Ecto neural progenitor cell (in vitro differentiated cells): ENCODE measurements around the gene IQSEC3.
"Not testable (repeated sequence)": the region's sequence is repeated elsewhere in the genome, so short reads cannot be mapped to it uniquely, and the experiment has no call there.

ENCODE experiments used
- DNase-seq: peaks from one replicate; pipeline ENCODE4 v3.0.0-alpha.2; 2018; ENCODE audit warnings: low spot score

IQSEC3 gene

DNA sequence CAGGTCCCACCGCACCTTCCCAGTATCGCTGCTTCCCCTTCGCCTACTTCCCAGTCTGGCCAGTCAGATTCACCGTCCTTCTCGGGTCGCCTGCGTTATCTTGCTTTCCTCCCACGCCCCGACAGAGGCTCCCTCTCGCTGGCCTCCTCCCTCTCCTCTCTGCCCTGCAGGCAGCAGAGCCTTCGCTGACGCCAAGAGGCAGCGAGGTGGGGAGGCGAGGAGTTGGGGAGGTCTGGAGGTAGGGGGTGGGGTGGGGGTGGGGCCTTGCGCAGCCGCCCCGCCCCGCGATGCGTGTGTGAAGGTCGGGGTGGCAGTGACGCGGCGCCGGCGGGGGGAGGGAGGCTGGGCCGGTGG lies at the start of gene IQSEC3:
IQSEC3 (plus strand) TSS at position 340 of the 354 bp plus-strand sequence. CDS start 116 bp downstream, outside the sequence.
- DNase-seq, result not testable (repeated sequence)

DNA sequence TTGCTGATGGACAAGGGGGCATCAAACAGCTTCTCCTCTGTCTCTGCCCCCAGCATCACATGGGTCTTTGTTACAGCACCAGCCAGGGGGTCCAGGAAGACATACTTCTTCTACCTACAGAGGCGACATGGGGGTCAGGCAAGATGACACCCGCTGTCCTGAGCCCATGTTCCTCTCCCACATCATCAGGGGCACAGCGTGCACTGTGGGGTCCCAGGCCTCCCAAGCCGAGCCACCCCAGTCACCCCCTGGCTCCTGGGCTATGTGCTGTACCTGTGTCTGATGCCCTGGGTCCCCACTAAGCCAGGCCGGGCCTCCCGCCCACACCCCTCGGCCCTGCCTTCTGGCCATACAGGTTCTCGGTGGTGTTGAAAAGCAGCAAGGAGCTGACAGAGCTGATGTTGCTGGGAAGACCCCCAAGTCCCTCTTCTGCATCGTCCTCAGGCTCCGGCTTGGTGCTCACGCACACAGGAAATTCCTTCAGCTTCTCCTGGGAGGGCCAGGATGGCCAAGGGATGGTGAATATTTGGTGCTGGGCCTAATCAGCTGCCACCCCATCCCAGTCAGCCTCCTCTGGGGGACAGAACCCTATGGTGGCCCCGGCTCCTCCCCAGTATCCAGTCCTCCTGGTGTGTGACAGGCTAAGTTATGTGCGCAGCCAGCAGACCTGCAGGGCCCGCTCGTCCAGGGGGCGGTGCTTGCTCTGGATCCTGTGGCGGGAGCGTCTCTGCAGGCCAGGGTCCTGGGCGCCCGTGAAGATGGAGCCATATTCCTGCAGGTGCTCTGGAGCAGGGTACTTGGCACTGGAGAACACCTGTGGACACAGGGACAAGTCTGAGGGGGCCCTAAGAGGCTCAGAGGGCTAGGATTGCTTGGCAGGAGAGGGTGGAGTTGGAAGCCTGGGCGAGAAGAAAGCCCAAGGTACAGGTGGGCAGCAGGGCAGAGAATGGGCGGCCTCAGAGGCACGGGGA lies 48.9 kb upstream of the IQSEC3 start:
- DNase-seq, result not testable (repeated sequence)

DNA sequence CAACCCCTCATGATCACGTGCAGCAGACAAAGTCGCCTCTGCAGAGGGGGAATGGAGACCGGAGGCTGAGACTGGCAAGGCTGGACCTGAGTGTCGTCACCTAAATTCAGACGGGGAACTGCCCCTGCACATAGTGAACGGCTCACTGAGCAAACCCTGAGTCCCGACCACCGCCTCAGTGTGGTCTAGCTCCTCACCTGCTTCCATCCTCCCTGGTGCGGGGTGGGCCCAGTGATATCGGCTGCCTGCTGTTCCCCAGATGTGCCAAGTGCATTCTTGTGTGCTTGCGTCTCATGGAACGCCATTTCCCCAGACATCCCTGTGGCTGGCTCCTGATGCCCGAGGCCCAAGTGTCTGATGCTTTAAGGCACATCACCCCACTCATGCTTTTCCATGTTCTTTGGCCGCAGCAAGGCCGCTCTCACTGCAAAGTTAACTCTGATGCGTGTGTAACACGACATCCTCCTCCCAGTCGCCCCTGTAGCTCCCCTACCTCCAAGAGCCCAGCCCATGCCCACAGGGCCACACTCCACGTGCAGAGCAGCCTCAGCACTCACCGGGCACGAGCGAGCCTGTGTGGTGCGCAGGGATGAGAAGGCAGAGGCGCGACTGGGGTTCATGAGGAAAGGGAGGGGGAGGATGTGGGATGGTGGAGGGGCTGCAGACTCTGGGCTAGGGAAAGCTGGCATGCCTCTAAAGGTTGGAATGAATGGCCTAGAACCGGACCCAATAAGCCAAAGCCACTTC lies 47.6 kb upstream of the IQSEC3 start:
- DNase-seq, result not testable (repeated sequence)

DNA sequence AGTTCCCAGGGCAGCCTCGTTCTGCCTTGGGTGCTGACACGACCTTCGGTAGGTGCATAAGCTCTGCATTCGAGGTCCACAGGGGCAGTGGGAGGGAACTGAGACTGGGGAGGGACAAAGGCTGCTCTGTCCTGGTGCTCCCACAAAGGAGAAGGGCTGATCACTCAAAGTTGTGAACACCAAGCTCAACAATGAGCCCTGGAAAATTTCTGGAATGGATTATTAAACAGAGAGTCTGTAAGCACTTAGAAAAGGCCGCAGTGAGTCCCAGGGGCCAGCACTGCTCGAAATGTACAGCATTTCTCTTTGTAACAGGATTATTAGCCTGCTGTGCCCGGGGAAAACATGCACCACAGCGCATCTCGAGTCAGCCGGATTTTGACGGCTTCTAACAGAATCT lies 46.7 kb upstream of the IQSEC3 start:
- DNase-seq, result not testable (repeated sequence)

DNA sequence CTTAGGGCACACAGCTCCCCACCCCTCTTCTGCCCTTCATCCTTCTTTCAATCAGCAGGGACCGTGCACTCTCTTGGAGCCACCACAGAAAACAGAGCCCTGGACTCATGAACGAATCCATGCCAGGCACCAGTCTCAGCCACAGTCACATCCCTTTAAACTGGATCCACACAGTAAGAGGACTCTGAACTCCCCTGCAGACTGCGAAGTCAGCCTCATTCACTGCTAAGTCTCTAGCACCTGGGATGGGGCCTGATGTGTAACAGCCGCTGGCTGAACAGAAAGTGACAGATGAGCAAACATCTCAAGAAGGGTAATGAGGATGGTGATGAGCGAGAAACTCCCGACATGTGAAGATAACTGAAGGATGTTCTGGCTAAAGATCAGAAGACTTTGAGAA lies 45.8 kb upstream of the IQSEC3 start:
- DNase-seq, result no peak

DNA sequence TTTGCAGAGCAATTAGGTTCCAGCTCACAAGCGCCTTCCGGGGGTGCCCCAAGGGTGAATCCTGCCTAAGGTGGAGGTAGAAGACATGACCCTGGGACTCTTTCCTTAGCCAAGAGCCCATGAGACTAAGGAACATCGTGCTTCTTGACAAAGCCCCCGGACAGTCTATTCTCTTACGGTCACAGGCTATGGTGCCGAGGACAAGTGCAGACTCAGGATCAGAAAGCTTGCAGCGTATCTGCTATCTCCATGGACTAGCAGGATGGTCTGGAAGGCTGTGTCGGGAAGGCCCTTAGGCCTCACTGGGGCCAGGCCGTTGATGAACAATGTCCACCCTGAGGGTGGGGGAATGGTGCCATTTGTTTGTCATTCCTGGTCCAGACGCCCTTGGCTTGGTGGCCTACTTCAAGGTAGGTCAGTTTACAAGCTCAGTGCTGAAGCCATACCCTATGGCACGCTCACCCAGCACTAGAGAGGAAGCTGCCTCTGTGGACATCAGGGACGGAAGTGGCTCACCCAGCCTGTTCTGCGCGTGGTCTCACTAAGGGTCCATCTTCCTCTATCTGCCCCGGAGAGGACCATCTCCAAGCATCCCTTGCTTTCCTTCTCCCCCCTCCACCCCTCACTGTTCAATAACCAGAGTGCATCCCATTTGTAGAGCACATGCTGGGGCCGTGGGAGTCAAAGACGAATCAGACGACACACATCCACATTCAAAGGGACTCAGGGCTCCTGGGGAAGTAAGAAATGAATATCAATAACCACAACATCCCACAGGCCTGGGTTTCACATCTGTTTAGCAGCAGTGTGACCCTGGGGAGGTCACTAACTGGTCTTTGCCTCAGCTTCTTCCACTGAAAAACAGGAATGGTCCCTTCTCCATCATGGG lies 45.0 kb upstream of the IQSEC3 start:
- DNase-seq, result peak; percentile 45

DNA sequence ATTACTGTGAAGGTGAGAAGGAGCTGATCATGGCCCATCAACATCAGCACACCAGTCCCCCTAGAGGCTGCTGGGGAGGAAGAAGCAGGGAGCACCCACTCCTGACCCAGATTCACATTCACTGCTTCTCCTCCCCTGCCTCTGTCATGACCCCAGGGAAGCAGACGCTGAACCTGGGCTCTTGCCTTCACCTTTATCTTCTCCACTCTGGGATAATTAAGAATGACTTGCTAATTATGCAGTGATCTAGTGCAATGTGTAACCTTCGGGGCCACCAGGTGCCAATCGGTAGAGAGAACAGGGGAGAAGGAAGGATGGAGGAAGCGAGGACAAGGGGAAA lies 44.4 kb upstream of the IQSEC3 start:
- no peak for DNase-seq

DNA sequence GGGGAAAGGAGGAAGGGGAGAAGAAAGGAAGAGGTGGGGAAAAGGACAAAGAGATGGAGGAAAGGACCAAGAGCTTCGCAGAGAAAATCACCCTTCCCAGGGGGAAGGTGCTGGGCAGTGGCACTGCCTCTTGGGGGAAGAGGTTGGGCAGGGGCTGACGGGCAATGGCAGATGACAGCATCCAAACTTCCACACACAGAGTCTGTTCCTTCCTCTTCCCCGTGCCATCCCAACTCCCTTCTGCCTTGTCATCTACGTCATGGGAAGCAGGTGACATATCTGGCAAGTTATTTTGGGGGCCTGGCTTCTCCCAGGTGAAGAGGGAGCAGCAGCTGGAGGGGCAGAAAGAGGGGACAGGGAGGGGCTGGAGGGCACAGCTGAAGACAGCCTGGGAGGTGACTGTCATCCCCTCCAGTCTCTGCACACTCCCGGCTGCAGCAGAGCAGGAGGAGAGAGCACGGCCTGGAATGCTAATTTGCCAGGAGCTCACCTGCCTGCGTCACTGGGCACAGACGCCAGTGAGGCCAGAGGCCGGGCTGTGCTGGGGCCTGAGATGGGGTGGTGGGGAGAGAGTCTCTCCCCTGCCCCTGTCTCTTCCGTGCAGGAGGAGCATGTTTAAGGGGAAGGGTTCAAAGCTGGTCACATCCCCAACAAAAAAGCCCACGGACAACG lies 43.9 kb upstream of the IQSEC3 start:
- no peak for DNase-seq

DNA sequence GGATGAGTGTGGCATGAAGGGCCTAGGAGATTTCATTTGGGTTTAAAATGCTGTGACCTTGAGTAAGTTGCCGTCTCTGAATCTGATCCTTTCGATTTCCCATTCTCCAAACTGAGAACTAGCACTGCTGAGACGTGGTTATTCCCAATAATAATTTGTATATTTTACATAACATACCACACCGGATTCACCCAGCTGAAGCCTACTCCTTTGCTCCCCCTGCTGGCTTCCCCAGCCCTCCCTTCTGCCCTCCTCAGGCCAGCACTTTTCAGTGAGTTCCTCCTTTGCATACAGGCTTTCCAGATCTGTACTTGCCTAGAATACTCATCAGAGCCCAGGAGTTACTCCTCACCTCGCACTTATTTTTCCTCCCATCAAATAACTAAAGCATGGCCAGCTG lies 38.7 kb upstream of the IQSEC3 start:
- not testable (repeated sequence) for DNase-seq

DNA sequence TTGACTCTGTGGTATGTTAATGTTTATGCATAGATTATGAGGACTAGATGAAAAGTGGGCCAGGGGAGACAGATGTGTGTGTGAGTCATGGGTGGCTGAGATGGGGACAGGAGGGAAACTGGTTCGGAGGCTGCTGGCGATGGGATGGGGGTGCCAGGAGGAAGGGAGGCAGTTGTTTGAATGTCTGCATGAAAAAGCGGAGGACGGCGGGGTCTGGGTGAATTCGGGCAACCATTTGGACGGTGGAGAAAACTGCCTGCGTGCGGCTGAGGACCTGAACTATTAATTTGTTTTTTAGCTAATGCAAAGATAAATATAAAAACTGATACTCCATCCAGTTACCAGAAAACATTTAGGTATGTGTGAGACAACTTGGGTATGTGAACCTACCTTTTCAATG lies 27.8 kb upstream of the IQSEC3 start:
- not testable (repeated sequence) for DNase-seq

DNA sequence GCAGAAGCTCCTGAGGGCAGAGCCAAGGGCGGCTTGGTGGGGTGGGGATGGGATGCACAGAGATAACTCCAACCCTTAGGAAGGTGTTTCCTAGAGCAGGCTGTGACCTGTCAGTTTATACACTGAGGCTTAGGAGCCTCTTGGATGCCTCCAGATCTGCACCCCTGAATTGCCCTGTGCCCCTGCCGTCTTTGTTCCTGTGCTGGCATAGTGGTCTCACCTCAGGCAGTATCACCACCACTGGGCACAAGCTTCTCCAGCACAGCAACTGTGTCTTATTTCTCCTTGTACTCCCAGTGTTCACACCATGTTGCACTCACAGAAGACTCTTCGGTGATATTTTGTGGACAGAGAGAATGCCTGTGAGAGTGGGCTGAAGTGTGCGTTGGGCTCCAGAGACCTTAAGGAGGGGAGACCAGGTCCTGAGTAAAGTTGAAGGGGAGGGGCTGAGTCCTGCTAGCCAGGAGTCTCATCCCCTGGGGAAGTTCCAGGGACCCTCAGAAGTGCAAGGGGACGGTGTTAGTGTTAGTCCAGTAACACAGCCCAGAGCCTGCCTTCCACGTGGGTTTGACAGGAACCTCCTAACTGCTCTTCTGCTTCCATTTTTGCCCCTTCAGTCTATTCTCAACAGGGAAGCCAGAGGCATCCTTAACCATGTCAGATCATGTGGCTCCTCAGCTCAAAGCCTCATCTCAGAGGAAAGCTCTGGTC lies 26.9 kb upstream of the IQSEC3 start:
- not testable (repeated sequence) for DNase-seq

DNA sequence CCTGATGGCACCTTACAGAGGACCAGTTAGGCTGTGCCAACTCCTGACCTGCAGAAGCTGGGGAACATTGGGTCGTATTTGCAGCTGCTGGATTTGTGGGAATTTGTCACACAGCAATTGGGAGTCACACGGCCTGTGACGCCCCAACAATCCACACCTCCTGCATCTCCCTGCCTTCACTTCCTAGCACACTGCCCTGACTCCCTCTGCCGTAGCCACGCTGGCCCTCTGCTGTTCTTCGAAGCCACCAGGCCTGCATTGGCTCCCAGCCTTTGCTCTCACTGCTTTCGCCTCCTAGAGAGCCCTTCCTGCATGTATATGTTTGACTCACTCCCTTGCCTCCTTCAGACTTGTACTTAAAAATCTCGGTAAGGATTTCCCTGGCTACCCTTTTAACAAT lies 22.2 kb upstream of the IQSEC3 start:
- DNase-seq, result not testable (repeated sequence)

DNA sequence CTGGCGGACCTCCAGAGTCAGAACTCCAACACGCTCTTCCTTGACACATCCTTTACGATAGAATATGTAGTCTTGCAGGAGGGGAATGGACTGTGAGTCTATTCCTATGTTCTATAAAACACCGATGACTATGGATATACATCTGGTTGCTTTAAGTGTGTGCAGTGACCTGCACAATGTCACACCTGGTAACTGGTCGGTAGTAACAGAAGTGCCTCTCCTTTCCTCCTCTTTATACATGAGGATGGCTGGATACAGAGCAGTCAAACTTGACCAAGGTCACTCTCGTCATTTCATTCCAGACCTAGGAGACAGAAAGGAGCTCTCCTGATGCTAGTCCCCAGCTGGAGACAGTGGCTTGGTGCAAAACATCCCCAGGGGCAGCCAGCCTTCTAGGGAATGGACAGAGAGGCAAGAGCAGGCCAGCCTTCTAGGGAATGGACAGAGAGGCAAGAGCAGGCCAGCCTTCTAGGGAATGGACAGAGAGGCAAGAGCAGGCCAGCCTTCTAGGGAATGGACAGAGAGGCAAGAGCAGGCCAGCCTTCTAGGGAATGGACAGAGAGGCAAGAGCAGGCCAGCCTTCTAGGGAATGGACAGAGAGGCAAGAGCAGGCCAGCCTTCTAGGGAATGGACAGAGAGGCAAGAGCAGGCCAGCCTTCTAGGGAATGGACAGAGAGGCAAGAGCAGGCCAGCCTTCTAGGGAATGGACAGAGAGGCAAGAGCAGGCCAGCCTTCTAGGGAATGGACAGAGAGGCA lies 21.2 kb upstream of the IQSEC3 start:
- not testable (repeated sequence) for DNase-seq

DNA sequence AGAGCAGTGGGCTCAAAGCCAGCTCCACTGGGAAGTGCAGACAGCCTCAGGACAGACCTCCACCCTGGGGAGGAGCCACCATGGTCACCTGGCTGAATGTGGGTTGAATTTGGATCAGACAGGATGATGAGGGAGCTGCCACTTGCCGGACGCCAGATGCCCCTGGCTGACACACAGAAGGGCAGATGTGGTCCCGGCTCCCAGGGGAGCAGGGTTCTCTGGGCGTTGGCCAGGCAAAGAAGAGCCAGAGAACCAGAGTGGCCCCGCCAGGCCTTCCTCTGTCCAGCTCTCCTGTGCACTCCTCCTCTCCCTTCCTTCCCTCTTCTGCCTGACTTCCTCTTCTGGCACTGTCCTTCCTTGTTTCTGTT lies 20.6 kb upstream of the IQSEC3 start:
- peak; percentile 18 for DNase-seq

DNA sequence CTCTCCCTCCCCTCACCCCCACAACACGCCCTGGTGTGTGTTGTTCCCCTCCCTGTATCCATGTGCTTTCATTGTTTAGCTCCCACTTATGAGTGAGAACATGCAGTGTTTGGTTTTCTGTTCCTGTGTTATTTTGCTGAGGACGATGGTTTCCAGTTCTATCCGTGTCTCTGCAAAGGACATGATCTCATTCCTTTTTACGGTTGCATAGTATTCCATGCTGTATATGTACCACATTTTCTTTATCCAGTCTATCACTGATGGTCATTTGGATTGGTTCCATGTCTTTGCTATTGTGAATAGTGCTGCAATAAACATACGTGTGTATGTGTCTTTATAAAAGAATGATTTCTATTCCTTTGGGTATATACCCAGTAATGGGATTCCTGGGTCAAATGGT lies 20.0 kb upstream of the IQSEC3 start:
- not testable (repeated sequence) for DNase-seq

DNA sequence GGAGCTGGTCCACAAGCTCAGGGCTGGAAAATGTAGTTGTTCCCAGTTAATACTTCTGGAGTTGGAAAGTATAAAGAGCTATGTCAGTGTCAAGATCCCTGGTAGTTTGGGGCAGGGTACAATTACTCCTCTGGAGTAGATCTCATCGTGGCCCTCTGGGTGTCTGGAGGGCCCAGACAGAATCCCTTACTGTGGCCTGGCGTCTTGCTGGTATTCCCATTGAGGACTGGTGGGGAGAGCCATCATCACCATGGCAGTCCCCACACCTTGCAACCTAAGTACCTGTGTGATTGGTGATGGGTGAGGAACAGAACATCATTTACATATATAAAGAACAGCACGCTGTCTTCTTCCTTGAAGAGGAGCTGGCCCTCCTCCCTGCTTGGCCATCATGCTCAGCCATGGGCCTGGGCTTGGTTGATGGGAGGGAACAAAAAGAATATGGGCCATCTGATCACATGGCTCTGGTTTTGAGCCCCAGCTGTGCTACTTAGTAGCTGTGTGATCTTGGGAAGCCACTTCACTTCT lies 18.8 kb upstream of the IQSEC3 start:
- DNase-seq, result not testable (repeated sequence)

DNA sequence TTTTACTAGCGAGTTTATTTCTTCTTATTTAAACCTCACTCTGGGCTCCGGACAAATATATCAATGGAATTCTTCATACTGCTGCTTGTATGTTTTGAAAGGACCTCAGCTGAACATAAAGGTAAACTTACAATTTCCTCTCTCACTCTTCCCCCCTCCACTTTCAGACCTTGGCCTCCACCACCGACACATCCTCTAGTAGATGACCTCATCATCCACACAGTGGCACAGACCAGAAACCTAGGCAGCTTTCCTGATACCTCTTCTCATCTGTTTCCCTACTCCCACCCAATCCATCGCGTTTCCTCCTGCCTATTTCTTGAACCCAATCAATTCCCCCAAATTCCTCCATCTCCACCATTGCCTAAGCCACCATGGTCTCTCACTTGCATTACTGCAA lies 17.4 kb upstream of the IQSEC3 start:
- DNase-seq, result not testable (repeated sequence)

DNA sequence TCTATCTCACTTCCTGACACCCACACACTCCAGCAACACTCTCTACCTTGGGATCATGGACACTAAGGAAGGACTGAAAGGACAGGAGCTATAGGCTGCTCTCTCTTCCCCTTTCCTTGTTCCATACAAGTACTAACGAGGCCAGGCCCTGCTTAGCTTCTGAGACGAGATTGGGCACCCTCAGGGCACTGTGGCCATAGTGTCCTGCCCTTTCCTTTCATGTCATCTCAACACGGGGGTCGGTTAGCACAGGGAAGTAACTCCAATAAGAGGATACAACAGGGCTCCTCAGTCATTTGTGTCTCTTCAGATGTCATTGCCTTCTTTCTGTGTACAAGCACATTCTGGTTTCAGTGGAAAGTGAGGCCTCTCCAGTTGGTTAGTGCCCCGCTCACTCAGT lies 15.5 kb upstream of the IQSEC3 start:
- not testable (repeated sequence) for DNase-seq

DNA sequence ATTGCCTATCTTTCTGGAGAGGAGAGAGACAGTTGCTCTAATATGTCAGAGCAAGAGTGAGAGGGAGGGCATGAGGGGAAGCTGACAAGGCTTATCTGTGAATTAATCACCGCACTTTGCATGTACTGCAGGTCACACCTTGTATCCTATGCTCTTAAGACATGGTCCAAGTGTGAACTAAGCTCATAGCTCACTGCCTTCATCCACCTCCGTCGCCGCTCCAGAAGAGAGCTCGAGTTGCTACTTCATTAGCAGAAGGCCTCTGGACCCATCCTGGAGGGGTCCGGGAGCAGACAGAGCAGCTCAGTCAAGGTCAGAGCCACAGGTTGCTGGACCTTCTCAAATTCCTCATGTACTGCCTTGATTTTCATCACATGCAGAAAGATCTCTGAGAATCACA lies 14.6 kb upstream of the IQSEC3 start:
- peak; percentile 45 for DNase-seq
